GM12801 (cell line): ENCODE measurements around the gene CAMK1D.

Experiments
- CTCF ChIP-seq: IDR thresholded peaks from one replicate; pipeline ENCODE4 v1.5.1; 2011; ENCODE audit warnings: control low read depth; ENCODE audit not compliant: insufficient read length; ENCODE audit errors: extremely low read depth

Gene CAMK1D

GRCh38 chr10:12322583-12323131 is 26.7 kb upstream of the CAMK1D start:
- no peak for TF ChIP-seq CTCF

GRCh38 chr10:12324530-12324929 is 24.8 kb upstream of the CAMK1D start:
- TF ChIP-seq CTCF = no peak

GRCh38 chr10:12327074-12327473 is 22.3 kb upstream of the CAMK1D start:
- TF ChIP-seq CTCF = no peak

- TF ChIP-seq CTCF = no peak
Observed at GRCh38 chr10:12327476-12327875, 21.9 kb upstream of the CAMK1D start.

- no peak for TF ChIP-seq CTCF
Observed at GRCh38 chr10:12332572-12333379, 16.6 kb upstream of the CAMK1D start.

- no peak for TF ChIP-seq CTCF
Observed at GRCh38 chr10:12333380-12334185, 15.8 kb upstream of the CAMK1D start.

GRCh38 chr10:12334186-12334530 is 15.2 kb upstream of the CAMK1D start:
- no peak for TF ChIP-seq CTCF
